NCI-H2081 treated with DMSO at 0.1 percent for 48 hours (cell line): ENCODE data around the gene SELENOO.

Experiments
- DNase-seq: peaks from one replicate; lab custom pipeline; 2025; lab: John Stamatoyannopoulos, UW

The SELENOO gene

DNA sequence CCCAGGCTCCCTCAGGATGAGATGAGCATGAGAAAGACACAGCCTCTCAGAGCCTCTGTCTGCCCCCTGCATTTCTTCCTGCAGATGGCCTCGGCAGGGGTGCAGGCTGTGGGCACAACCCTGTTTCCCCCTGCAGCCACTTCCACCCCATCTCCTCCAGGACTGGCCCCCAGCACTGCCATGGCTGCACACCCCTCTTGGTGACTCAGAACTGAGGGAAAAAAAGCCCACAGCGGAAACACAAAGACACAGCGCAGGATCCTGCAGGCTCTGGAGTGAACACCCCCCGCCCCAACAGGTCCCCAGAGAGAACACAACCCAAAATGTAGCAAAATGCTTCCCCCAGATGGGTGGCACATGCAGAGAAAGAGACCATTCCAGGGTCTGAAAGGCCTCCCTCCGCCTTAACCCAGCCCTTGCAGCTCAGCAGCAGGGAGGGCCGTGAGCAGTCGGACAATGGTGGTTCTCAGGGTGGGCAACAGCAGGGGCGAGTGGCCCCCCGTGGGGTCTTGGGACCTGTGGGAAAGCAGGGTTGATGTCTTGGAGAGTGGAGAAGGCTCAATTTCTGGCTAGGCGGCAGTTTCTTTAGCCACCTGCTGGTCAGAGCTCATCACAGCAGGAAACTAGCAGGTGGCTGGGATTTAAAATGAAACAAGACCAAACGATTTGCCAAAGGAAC, 36.1 kb downstream of the SELENOO start:
- DNase-seq: no peak

- DNase-seq: no peak
Observed at GRCh38 chr22:50238755-50239154, 37.9 kb downstream of the SELENOO start.

GRCh38 chr22:50242406-50242949, 41.7 kb downstream of the SELENOO start:
- no peak for DNase-seq

GRCh38 chr22:50243685-50244419, 43.0 kb downstream of the SELENOO start:
- DNase-seq: no peak

DNA sequence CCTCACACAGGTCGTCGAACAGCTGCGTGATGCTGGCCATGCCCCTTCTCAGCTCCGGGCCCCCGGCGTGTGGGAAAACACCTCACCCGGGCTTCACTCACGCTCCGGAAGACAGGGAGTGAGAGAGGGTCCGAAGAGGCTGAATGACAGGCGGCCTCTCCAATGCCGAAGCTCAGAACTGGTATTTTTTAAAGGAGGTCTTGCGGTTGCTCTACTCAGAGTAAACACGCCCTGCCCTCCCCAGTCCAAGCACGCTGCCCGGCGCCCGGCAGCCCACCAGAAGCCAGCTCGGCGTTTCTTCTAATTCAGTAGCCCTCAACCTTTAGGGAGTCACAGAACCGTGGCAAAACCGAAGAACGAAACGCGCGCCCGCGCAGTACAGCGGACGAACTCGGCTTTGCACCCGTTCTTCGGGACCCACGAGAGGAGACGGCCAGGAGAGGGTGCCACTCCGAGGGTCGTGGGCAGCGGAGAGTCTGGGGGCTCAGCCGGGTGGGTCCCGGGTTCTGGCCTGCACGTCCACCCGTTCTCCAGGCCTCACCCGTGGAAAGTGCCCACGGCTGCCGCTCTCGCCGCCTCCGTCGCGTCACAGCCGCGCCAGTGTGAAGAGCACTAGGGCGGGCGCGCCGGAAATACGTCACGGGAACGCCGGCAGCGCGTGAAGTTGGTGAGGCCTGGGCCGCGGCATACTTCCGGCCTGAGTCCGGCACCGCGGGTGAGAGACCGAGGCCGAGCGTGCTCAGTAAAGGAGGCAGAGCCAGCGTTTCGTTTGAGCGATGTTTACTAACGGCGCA, 43.8 kb downstream of the SELENOO start, which contains the start of gene TUBGCP6:
Gene TUBGCP6, minus strand, starts transcription at position 604 of the 794 bp plus-strand sequence. Its CDS starts 564 bp downstream, at position 40.
- peak; percentile 18 for DNase-seq

- DNase-seq: no peak
Observed at GRCh38 chr22:50245214-50246072, 44.6 kb downstream of the SELENOO start.

DNA sequence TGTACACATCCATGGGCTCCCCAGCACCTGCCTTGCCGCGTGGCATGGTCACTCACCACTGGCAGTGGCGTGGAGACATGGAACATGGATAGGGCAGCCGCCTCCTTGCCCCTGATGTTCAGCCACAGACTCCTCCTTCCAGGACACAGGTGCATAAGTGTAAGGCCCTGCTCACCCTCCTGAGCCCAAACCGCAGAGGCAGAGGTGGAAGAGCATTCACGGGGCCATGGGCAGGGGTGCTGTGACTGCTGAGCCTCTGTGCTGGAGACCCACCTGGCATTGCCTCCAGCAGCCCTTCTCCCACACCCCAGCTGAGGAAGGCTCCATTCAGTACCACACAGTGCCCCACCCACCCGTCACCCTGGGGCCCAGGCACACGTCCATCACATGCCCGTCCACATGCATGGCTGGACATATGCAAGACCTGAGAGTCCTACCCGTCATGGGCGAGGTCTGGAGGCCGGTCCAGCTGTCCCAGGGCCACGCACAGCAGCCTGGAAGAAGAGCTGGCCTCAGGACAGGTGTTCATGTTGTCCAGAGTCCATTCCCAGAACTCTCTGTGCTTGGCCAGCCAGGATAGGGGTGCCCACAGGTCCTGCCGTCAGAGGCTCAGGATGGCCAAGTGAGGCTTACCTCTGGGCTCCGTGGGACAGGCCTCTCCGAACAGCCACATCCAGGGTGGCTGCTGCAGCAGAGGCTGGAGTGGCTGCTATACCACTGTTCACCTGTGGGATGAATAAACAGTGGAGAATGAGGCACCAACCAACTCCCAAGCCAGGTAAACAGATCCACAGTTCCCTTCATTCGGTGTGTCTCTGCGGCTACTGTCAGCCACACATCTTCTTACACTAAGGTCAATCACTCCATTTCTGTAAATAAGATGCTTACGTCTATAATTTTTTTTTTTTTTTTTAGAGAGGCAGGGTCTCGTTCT, 45.7 kb downstream of the SELENOO start:
- no peak for DNase-seq

- DNase-seq: no peak
Observed at GRCh38 chr22:50247748-50248147, 46.9 kb downstream of the SELENOO start.

GRCh38 chr22:50248196-50249081, 47.6 kb downstream of the SELENOO start:
- DNase-seq: no peak

- DNase-seq: no peak
Observed at GRCh38 chr22:50249341-50250248, 48.8 kb downstream of the SELENOO start.

DNA sequence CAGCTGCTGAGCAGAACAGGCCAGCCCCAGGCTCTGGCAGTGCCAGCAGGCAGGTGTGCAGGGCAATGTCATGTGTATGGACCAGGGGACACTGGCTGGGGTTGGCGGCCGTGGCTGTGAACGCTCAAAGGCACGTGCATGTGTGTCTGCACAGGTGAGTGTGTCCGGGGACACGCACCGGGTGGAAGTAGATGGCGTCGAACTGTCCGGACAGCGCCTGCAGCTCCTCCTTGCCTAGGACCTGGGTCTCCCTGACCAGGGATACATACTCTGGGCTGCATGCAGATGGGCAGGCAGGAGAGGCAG, 49.4 kb downstream of the SELENOO start:
- DNase-seq: no peak

GRCh38 chr22:50250555-50251476, 50.0 kb downstream of the SELENOO start, which contains the start of gene HDAC10:
Gene HDAC10, minus strand, starts transcription at chr22:50251265. Its CDS starts 233 bp downstream, at chr22:50251032.
- DNase-seq: no peak

DNA sequence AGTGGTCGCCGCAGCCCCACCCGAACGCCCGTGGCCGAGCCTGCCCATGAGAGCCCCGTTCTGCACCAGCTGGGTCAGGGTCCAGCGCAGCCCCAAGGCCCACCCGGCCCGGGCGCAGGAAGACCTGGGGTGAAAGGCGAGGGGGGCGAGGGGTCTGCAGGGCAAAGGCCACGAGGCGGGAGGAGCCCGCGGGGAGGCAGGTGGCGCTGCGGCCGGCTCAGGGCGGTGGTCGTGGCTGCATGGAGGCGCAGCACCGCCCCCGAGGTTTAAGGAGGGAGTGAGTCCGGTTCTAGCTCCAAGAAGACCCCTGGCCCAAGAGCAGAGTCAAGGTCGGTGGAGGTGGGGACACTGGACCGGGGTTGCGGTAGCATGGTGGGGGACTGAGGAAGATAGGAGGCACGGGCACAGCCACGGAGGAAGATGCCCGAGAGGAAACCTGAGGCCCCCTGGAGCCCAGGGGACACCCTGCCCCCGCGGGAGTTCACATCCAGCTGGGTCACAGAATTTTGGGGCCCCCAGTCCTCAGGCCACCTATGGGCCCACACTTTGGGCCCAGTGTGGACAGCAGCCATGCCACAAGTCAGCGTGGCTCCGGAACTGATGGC, 50.8 kb downstream of the SELENOO start:
- DNase-seq: no peak

- DNase-seq: no peak
Observed at GRCh38 chr22:50252082-50253045, 51.6 kb downstream of the SELENOO start.
